Suppressor macrophage treated with lipopolysaccharide for 4 hours (primary cell): ENCODE data around the gene COL19A1.
A peak's percentile ranks its signal among the peaks of the same experiment; 100 is the strongest.
"Not testable (repeated sequence)": the region's sequence is repeated elsewhere in the genome, so short reads cannot be mapped to it uniquely, and the experiment has no call there.

Source experiments
- DNase-seq: peaks from one replicate; pipeline ENCODE4 v3.0.0-alpha.2; 2020

The COL19A1 gene

GRCh38 chr6:69867639-69867976 is 1.3 kb downstream of the COL19A1 start:
- no peak for DNase-seq

- no peak for DNase-seq
Observed at GRCh38 chr6:69868252-69868804, 2.0 kb downstream of the COL19A1 start.

- DNase-seq: no peak
Observed at GRCh38 chr6:69868961-69869360, 2.6 kb downstream of the COL19A1 start.

- DNase-seq: no peak
Observed at GRCh38 chr6:69871107-69871506, 4.8 kb downstream of the COL19A1 start.

GRCh38 chr6:69873291-69873690 is 6.9 kb downstream of the COL19A1 start:
- DNase-seq: no peak

- DNase-seq: no peak
Observed at GRCh38 chr6:69875715-69876114, 9.4 kb downstream of the COL19A1 start.

GRCh38 chr6:69878795-69879194 is 12.4 kb downstream of the COL19A1 start:
- DNase-seq: no peak

GRCh38 chr6:69880601-69881000 is 14.2 kb downstream of the COL19A1 start:
- DNase-seq: no peak

GRCh38 chr6:69881322-69882151 is 15.2 kb downstream of the COL19A1 start:
- DNase-seq: peak; percentile 13

- no peak for DNase-seq
Observed at GRCh38 chr6:69883551-69883950, 17.2 kb downstream of the COL19A1 start.

- no peak for DNase-seq
Observed at GRCh38 chr6:69884231-69884630, 17.9 kb downstream of the COL19A1 start.

- no peak for DNase-seq
Observed at GRCh38 chr6:69887026-69887425, 20.7 kb downstream of the COL19A1 start.

- no peak for DNase-seq
Observed at GRCh38 chr6:69887714-69888345, 21.5 kb downstream of the COL19A1 start.

GRCh38 chr6:69888482-69889233 is 22.3 kb downstream of the COL19A1 start:
- no peak for DNase-seq

- not testable (repeated sequence) for DNase-seq
Observed at GRCh38 chr6:69889234-69889974, 23.0 kb downstream of the COL19A1 start.

GRCh38 chr6:69892561-69892960 is 26.2 kb downstream of the COL19A1 start:
- DNase-seq: not testable (repeated sequence)

GRCh38 chr6:69893266-69893665 is 26.9 kb downstream of the COL19A1 start:
- not testable (repeated sequence) for DNase-seq

- DNase-seq: no peak
Observed at GRCh38 chr6:69894578-69895347, 28.4 kb downstream of the COL19A1 start.

- DNase-seq: no peak
Observed at GRCh38 chr6:69895396-69895795, 29.0 kb downstream of the COL19A1 start.

- DNase-seq: no peak
Observed at GRCh38 chr6:69900869-69901268, 34.5 kb downstream of the COL19A1 start.

- no peak for DNase-seq
Observed at GRCh38 chr6:69901361-69901760, 35.0 kb downstream of the COL19A1 start.

- DNase-seq: no peak
Observed at GRCh38 chr6:69907981-69908498, 41.7 kb downstream of the COL19A1 start.
